HG02763 (cell line): ENCODE results near the gene HDAC7.
A peak's percentile ranks its signal among the peaks of the same experiment; 100 is the strongest.

ENCODE experiments used
- ATAC-seq: cut with Tn5 transposase; IDR thresholded peaks from one replicate; pipeline ENCODE4 v1.9.1; 2021; ENCODE audit warnings: mild to moderate bottlenecking, moderate library complexity; ENCODE audit not compliant: unreplicated experiment

Gene HDAC7

DNA sequence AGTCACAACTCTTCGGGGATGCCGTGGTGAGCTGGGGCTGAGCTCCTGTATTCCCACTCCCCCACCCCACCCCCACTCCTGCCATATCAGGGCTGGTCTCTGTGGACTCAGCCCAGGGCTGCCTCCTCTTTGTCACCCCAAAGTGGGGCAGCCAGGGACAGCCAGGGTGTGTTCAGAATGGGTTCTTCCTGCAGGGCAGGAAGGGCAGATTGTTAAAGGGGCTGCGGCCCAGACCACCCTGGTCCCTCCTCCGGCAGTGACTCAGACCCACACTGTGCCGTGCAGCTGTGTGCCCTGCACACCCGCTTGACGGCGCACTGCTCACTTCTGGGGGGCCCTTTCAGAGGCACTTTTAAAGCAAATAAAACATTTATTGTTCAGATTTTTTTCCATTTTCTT is 37.3 kb downstream of the HDAC7 start:
- ATAC-seq = no peak

DNA sequence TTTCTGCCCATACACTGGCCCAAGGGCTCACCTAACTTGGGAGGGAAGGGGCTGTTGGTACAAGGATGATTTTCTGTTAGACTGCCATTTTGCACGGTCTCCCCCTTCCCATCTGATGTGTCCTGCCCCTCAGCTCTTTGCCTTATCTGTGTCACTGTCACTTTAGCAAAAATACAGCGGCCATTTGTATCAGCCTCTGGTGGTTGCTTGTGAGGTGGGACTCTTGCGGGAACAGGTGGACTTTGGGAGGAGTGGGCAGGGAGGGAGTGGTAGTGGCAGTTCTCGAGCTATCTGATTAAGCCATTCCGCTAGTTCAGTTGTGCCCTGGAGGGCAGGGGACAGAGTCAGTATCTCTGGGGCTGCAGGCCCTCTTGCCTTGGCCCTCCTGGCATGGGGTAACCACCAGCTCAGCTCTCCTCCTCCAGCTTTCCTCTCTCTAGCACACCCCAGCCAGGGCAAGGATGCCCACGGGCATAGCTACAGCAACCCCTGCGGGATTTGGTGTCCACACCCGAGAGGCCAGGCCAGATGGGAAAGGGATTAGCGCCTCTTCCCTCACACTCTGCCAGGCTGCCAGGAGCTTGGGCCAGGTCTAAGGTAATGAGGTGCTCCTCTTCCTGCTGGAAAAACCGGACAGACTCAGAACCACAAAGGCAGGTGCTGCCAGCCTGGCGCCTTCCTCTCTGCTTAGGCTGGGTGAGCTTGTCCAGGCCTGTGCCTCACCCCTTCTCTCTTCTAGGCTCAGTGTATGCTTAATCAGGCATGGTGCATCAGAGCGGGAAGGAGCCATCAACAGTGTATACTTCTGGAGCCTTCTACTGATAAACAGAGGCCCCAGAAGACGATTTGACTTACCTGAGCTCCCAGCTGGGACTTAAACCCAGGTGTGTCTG is 38.0 kb downstream of the HDAC7 start:
- ATAC-seq = no peak

DNA sequence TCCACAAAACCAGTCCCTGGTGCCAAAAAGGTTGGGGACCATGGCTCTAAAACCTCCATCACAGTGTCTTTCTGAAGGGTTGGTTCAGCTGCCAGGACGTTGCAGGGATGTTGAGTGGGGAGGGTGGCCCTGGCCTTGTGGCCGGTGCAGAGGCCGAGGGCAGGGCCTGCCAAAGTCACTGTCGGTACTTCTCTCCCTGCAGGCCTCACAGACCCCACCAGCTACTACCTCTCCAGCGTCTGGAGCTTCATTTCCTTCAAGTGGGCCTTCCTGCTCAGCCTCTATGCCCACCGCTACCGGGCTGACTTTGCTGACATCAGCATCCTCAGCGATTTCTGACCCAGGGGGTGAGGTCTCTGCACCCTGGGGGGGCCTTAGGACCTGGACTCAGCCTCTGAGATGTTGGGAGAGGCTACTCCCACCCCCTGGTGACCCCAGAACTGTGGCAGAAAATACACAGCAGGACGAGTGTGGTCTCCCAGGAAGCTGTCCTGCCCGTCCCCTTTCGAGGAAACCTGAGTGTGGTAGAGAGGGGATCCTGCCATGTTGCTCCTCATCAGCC is 39.7 kb downstream of the HDAC7 start:
- ATAC-seq = no peak

DNA sequence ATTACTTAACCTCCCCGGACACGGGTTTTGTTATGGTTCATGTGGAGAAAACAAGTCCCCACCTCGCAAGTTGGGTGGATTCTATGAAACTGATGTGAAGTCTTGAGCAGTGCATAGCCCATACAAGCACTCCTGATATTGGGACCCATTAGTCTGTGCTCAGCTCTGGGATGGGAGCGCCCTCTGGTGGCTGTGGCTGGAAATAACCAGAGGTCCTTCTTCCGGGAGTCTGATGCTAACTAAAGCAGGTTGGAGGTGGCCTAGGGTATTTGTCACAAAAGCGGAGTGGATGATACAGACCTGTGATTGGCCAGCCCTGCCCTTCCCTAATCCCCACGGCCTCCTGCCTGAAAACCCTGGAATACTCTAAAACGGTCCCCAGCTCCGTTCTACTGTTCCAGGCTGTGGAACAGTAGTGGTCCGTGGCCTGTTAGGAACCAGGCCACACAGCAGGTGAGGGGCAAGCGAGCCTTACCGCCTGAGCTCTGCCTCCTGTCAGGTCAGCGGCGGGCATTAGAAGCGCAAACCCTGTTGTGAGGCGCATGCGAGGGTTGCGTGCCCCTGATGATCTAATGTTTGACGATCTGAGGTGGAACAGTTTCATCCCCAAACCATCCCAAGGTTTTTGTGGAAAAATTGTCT is 40.3 kb downstream of the HDAC7 start:
- ATAC-seq = peak; percentile 75

DNA sequence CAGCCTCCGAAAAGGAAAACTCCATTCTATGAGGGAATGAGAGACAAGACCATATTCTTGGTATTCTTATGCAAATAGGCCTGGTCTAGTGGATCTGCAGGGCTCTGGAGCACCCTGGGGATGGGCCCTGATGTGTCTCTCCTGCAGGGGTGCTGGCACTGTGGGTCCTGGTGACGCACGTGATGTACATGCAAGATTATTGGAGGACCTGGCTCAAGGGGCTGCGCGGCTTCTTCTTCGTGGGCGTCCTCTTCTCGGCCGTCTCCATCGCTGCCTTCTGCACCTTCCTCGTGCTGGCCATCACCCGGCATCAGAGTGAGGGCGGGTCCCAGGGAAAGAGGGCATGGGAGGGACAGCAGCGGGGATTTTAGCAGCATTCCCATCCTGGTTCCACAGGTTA is 40.8 kb downstream of the HDAC7 start:
- ATAC-seq = no peak

DNA sequence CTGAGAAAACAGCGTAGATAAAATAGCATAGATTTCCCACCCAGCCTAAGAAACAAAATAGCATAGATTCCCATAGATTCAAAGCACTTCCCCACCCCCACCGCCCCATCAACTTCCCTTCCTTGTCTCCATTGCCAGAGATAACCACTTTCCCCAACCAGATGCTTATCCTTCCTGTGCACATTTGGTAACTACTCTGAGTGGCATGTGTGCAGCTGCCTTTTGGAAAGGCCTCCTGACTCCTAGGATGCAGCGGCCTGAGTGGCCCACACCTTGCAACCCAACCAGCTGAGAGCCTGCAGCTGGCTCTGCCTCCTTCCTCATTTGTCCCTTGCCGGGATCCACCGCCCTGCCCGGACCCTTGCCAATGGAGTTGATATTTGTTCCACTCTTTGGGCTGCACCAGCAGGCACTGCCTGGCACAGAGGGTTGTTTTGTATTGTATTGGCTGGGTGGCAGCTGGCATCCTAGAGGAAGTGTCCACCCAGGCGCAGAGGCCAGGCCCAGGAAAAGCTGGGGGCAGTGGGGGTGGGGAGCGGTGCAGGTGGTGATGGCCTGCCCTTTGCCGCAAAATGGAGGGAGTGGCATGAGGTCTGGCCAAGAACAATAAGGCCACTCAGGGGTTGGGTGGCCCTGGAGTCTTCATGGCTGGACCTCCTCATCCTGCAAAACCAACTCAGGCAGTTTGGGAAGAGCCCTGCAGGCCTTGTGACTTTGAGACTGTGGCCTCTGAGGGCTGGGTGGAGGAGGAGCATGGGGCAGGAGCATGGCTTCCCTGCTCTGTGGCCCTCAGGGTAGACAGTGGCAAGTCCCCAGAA is 41.8 kb downstream of the HDAC7 start:
- no peak for ATAC-seq

DNA sequence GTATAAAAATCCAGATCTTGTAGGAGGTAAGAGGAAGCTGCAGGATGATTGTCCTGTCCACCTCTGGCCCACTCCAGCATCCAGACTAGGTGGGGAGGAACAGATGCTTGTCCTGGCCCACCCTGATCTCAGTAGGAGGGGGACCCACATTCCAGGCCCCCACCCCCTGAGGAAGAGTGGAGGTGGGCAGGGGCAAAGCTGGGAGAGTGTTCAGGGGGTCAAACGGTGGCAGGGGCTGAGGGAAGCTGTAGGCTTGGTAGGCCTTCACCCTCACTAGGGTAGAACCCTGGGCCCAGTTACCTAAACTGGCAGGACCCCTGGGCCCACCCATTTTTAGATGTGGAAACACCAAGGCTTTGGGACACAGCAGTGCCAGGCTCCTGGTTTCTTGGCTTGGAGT is 42.6 kb downstream of the HDAC7 start:
- ATAC-seq = no peak

DNA sequence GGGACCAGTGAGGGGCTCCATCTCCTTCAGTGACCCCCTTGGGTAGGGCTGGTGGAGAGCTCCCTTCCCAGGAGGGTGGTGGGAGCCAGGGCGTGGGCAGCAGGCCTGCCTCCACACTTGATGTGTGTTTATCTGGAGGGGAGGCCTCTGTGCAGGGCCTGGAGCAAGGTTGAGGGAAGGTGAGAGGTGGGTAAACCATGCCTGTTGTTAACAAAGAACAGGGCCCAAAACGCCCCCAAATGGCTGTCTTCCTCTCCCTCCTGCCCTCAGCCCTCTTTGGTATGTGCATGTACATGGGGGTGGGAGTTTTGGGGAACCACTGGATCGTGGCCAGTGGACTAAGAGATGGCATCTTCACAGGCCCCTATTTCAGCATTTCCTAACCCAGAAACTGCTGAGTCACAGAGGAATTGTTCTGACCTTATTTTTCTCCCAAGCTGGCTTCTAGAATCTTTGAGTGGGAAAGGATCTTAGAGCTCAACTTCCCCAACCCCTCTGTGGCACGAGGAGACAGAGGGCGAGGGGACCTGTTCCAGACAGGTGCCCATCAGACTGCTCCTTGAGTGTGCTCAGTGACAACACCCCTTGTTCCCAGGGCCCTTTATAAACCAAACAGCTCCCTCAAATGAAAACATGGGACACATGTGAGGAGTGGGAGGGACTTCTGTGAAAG is 43.1 kb downstream of the HDAC7 start:
- no peak for ATAC-seq

DNA sequence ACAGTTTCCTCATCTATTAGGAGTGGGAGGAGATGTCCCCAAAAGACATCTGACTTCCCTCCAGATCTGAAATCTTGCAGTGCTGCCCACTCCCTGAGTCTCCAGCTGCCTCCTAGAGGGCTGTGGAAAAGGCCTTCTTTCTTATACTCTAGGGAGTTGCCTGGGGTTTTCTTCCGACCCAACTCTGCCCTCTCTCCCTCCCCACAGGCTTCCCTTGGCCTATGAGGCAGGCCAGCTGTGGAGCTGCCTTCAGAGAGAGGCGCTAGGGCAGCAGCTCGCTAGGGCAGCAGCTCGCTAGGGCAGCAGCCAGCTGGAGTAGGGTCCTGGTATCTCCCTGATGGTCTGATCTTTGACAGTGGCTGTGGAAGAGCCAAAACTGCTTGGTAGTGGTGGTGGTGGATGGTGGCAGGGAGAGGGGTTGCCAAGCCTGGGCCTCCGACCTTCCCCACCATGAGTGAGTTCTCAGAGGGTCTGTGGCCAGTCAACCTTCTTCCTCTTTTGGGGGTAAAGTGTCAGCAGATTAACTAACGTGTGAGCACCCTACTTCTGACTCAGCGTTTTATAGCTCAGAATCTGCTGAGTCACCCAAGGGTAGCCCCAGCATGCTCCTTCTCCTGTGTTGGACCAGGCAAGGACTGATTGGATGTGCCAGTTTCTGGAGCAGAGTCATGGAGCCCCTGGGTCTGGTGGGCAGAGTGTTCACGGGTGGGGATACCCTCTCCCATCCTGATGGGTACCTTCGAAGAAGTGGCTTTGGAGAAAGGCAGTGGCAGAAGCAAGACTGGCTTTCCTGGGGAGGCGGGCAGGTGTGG is 44.4 kb downstream of the HDAC7 start:
- ATAC-seq = no peak

DNA sequence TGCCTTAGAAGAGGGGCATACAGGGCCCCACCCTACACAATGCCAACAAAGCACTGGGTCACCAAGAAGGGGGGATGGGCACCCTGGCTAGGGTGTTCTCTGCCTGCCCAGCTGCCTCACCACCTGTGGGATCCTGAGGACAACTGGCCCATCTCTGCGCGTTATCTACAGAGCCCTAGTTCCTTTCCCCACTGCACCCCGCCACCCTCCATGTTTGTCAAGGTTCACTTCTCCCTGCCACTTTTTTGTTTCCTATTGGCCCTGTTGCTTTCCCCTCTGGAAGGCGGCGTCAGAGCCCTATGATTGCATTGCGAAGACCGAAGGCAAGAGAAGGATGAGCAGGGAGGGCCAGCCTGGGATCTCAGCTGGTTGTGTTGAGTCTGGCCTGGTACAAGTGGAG is 45.0 kb downstream of the HDAC7 start:
- no peak for ATAC-seq

DNA sequence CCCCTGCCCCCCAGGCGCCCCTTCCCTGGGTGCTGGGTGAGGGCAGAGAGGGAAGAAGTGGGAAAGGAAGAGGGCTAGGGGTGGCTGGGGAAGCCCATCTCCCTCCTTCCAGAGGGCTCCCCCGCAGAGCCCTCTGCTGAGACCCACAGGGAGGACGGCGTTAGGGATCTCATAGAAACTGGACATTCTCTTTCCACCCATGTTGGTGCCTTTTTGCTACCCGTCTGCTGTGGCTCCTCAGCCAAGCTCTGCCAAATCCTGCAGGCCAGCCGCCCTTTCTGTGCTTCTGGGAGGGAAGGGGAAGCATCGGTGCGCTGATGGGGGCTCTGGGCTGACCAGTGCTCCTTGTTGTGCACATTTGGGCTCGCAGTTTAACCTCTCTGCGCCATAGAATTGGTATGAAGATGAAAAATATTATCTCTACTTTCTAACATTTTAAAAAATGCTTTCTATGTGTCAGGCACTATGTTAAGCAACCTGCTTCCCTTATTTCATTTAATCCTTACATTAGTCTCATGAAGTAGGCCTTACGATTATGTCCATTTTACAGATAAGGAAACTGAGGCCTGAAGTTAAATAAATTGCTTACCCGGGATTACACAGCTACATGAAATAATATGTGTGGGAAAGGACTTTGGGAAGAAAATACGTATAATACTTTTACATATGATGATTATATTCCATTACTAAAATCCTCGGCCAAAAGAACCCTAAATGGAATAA is 45.7 kb downstream of the HDAC7 start:
- no peak for ATAC-seq

DNA sequence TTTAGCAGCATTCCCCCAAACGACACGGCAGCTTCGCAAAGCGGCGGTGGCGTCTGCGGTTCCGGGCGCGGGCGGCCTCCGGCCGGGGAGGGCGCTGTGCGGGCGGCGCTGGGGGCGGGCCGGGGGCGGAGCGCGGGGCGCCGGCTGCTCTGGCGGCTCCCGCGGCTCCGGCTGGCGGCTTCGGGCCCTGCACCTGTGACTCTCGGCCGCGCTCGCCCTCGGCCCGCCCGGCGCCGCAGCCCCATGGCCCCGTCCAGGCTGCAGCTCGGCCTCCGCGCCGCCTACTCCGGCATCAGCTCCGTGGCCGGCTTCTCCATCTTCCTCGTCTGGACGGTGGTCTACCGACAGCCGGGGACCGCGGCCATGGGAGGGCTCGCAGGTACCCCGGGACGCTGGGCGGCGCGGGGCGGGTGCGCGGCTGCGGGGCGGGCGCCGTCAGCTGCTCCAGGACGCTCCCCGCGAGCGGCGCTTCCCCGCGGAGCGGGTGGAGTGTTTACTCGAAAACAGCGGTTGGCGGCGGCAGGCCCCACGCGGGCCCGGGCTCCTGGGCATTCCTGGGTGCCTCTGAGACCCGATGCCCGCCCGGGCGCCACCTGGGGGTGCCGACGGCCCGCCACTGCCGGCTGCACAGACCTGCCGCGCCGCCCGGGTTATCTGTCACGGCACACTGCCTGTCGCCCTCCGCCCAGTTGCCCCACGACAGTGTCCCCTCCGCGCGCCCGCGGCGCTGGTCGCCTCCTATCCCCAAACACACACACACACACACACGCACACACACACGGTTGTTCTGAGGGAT is 46.4 kb downstream of the HDAC7 start, which contains the start of gene SLC48A1:
Gene SLC48A1, plus strand, starts transcription at position 177 of the 796 bp plus-strand sequence. Its CDS starts 67 bp downstream, at position 244.
- peak; percentile 86 for ATAC-seq

DNA sequence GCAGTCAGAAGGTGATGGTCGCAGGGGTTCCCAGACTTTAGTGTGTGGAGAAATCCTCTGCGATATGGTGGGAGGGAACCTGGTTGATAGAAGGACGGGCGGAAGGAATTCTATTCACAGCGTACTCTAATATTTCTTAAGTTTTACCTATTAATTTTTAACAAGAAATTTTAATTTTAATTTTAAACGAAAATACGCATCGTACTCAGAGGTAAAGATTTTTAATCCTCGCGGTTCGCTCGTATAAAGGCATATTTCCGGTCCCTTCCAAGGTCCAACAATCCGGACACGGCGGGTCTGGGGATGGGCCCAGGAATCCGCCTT is 47.0 kb downstream of the HDAC7 start:
- ATAC-seq = no peak

DNA sequence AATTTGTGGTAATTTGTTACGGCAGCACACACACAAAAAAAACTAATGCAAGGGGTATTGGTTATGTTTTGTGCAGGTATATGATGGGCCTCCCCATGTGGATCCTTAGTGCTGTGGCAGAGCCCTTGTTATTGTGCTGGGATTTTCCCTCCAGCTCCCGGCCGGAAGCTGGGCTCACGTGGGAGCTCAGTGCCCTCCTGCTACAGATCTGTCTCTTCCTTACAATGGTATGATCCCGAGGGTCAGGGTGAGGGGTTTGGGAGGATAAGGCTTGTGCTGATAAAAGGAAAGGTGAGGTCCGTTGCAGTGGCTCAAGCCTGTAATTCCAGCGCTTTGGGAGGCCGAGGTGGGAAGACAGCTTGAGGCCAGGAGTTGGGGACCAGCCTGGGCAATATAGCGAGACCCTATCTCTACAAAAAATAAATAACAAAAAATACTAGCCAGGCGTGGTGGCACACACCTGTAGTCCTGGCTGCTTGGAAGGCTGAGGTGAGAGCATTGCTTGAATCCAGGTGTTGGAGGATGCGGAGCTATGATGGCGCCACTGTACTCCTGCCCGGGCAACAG is 47.5 kb downstream of the HDAC7 start:
- ATAC-seq = no peak

DNA sequence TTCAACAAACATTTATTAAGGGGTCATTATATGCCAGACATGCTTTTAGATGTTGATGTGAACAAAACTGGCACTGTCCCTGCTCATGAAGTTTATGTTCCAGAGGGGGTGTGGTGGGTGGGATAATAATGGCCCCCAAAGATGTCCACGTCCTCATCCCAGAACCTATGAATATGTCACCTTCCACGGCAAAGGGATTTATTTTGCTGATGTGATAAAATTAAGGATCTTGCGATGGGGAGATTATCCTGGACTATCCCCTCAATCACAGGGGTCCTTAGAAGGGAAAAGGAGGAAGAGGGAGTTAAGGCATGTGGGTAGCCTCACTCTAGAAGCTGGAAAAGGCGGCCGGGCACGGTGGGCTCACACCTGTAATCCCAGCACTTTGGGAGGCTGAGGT is 48.4 kb downstream of the HDAC7 start:
- no peak for ATAC-seq

DNA sequence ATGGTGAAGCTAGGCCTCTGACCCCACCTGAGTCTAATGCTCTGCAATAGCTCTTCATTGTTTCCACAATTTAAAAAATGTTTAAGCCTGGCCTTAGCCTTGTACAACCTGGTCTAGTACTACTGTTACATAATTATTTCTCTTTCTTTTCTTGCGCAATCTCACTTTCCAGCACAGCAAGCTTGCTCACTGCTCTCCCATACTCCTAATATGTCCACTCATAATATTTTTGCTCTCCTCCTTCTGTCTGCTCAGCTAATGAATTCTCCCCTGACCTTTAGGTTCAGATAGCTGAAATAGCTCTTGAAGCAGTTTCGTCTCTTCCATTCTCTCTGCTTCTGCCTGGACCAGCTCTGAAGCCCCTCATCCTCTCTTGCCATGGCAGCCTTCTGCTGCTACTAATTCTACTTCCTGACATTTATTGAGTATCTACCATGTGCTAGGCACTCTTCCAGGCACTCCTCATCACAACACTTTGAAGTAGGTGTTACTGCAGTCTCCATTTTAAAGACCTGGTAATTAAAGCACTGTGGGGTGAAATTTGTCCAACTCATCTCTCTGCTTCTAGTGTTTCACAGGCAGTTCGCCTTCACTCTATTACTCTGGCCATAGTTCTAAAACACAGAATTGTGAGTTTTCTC is 49.5 kb downstream of the HDAC7 start:
- no peak for ATAC-seq

DNA sequence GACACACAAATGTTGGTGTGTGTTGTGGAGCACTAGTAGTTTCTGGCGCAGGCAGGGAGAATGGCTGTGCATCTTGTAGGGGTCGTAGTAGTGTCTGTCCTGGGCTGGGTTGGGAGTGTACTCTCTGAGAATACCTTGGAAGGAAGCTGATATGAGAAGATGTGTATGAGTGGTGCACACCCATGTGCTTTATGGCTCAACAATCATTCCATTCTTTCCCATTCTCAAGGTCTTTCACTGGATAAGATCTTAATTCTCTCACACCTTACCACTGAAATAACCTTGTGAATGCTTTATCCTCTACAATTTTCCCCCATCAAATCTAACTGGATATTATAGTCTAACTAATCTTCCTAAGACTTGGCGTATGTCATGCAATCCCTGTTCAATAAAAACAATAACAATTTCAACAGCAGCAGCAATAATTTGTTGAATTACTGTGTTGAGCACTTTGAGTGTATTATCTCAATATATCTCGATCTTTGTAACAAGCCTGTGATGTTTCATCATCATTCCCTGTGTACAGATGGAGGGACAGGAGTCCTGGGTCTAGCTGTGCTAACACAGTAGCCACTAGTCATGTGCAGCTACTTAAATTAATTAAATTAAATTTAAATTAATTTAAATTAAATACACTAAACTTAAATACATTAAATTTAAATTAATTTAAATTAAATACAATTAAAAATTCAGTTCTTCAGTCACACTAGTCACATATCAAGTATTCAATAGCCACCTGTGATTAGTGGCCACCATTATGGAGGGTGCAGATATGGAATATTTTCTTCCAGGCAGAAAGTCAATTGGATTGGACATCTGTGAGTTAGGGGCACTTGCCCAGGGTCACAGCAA is 50.2 kb downstream of the HDAC7 start:
- no peak for ATAC-seq
